Measurements from ENCODE around the gene DLG2.
A peak's percentile ranks its signal among the peaks of the same experiment; 100 is the strongest.

The DLG2 gene

GRCh38 chr11:84552791-84553190 is 1074.4 kb downstream of the DLG2 start:
- Histone ChIP-seq H3K9me2 (ENCODE audit: low read depth, low read length) (no peaks in the 10 kb centered on the region), H3K9me3 (ENCODE audit: low read length) (no peaks in the 10 kb centered on the region), H3K27me3 (ENCODE audit: insufficient read depth, low read length) (no peaks in the 10 kb centered on the region), H3K79me2 (ENCODE audit: insufficient read depth, low read length) (no peaks in the 10 kb centered on the region), H3K36me3 (ENCODE audit: insufficient read depth, low read length) (no peaks in the 10 kb centered on the region), H4K20me1 (ENCODE audit: insufficient read depth, low read length) (no peaks in the 10 kb centered on the region), H3K4me2 (ENCODE audit: low read length) (no peak overlapping the region), H3K4me3 (ENCODE audit: low read depth, low read length, poor library complexity, severe bottlenecking) (no peak overlapping the region), H3K9ac (ENCODE audit: low read length) (no peak overlapping the region), H3K4me1 (ENCODE audit: insufficient read depth, low read length, severe bottlenecking) (peaks cover 61% of the 10 kb centered on the region), H3K27ac (ENCODE audit: low read depth, low read length, poor library complexity, severe bottlenecking) (no peak overlapping the region), H2AFZ (ENCODE audit: low read length) (no peak overlapping the region), H3F3A (ENCODE audit: insufficient read depth, low read length) (no peaks in the 10 kb centered on the region)
- TF ChIP-seq, protein P1, sequence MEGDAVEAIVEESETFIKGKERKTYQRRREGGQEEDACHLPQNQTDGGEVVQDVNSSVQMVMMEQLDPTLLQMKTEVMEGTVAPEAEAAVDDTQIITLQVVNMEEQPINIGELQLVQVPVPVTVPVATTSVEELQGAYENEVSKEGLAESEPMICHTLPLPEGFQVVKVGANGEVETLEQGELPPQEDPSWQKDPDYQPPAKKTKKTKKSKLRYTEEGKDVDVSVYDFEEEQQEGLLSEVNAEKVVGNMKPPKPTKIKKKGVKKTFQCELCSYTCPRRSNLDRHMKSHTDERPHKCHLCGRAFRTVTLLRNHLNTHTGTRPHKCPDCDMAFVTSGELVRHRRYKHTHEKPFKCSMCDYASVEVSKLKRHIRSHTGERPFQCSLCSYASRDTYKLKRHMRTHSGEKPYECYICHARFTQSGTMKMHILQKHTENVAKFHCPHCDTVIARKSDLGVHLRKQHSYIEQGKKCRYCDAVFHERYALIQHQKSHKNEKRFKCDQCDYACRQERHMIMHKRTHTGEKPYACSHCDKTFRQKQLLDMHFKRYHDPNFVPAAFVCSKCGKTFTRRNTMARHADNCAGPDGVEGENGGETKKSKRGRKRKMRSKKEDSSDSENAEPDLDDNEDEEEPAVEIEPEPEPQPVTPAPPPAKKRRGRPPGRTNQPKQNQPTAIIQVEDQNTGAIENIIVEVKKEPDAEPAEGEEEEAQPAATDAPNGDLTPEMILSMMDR (IDR thresholded peaks at IDR 0.05; ENCODE audit: low read length), result no peak
- no peak for TF ChIP-seq EZH2 (IDR thresholded peaks at IDR 0.05; ENCODE audit: borderline replicate concordance, low read length)

GRCh38 chr11:84549217-84549616 is 1077.9 kb downstream of the DLG2 start:
- Histone ChIP-seq H3K9me3 (ENCODE audit: low read length) (no peaks in the 10 kb centered on the region), H3K9me2 (ENCODE audit: low read depth, low read length) (no peaks in the 10 kb centered on the region), H3K9ac (ENCODE audit: low read length) (peak overlapping the region; percentile 53; the same call in 1 of the 2 replicates), H3K4me2 (ENCODE audit: low read length) (peak overlapping the region; percentile 55), H3K27ac (ENCODE audit: low read depth, low read length, poor library complexity, severe bottlenecking) (peak overlapping the region; percentile 98), H2AFZ (ENCODE audit: low read length) (no peak overlapping the region), H3K36me3 (ENCODE audit: insufficient read depth, low read length) (no peaks in the 10 kb centered on the region), H3K79me2 (ENCODE audit: insufficient read depth, low read length) (no peaks in the 10 kb centered on the region), H3K4me1 (ENCODE audit: insufficient read depth, low read length, severe bottlenecking) (peaks cover 65% of the 10 kb centered on the region), H3F3A (ENCODE audit: insufficient read depth, low read length) (no peaks in the 10 kb centered on the region), H3K27me3 (ENCODE audit: insufficient read depth, low read length) (no peaks in the 10 kb centered on the region), H4K20me1 (ENCODE audit: insufficient read depth, low read length) (no peaks in the 10 kb centered on the region), H3K4me3 (ENCODE audit: low read depth, low read length, poor library complexity, severe bottlenecking) (peak overlapping the region; percentile 24)
- TF ChIP-seq EZH2 (IDR thresholded peaks at IDR 0.05; ENCODE audit: borderline replicate concordance, low read length), result no peak
- TF ChIP-seq, protein P1 (IDR thresholded peaks at IDR 0.05; ENCODE audit: low read length), result no peak

- Histone ChIP-seq H3K27me3 (ENCODE audit: insufficient read depth, low read length) (no peaks in the 10 kb centered on the region), H3F3A (ENCODE audit: insufficient read depth, low read length) (no peaks in the 10 kb centered on the region), H3K4me3 (ENCODE audit: low read depth, low read length, poor library complexity, severe bottlenecking) (no peak overlapping the region), H3K9me3 (ENCODE audit: low read length) (no peaks in the 10 kb centered on the region), H4K20me1 (ENCODE audit: insufficient read depth, low read length) (no peaks in the 10 kb centered on the region), H3K27ac (ENCODE audit: low read depth, low read length, poor library complexity, severe bottlenecking) (peak overlapping the region; percentile 42), H3K4me1 (ENCODE audit: insufficient read depth, low read length, severe bottlenecking) (peaks cover 51% of the 10 kb centered on the region), H3K9ac (ENCODE audit: low read length) (no peak overlapping the region), H3K79me2 (ENCODE audit: insufficient read depth, low read length) (no peaks in the 10 kb centered on the region), H2AFZ (ENCODE audit: low read length) (no peak overlapping the region), H3K36me3 (ENCODE audit: insufficient read depth, low read length) (no peaks in the 10 kb centered on the region), H3K9me2 (ENCODE audit: low read depth, low read length) (no peaks in the 10 kb centered on the region), H3K4me2 (ENCODE audit: low read length) (no peak overlapping the region; the same call in 1 of the 2 replicates)
- no peak for TF ChIP-seq EZH2 (IDR thresholded peaks at IDR 0.05; ENCODE audit: borderline replicate concordance, low read length)
- TF ChIP-seq, protein P1 (IDR thresholded peaks at IDR 0.05; ENCODE audit: low read length), result no peak
These were observed 1082.6 kb downstream of the DLG2 start for GRCh38 chr11:84544566-84544965.

Data from OCI-LY1 (cell line).